ENCODE measurements around the gene LGALS3.

GRCh38 chr14:55123852-55124639 lies 5.0 kb upstream of the LGALS3 start:
- TF ChIP-seq CTCF (conservative IDR thresholded peaks at IDR 0.05) (no peak), EZH2 (IDR thresholded peaks at IDR 0.05; ENCODE audit: low read depth) (no peak)
